PFSK-1 (cell line): ENCODE measurements around the gene ZNF644.

Source experiments
- FOXP2 ChIP-seq: optimal IDR thresholded peaks from 2 replicates; pipeline ENCODE3; 2011; ENCODE audit warnings: borderline replicate concordance, control low read depth, inconsistent platforms; ENCODE audit not compliant: insufficient read depth; ENCODE audit errors: extremely low read length, extremely low read depth
- POLR2AphosphoS5 ChIP-seq: IDR thresholded peaks from 2 replicates; pipeline ENCODE4 v1.6.1; 2012; ENCODE audit warnings: low read depth, mild to moderate bottlenecking, control low read depth, low read length, moderate library complexity
- REST ChIP-seq, 2 experiments: IDR thresholded peaks; 2 replicates each; pipeline versions ENCODE4 v1.6.1 to v1.8.0; 2011 to 2012; ENCODE audit warnings: low read depth in 2 of 2, low read length in 2 of 2, control low read depth in 1 of 2, inconsistent platforms in 1 of 2, mild to moderate bottlenecking in 1 of 2, moderate library complexity in 1 of 2; ENCODE audit not compliant: insufficient read depth in 1 of 2
- SIN3A ChIP-seq: IDR thresholded peaks from 2 replicates; pipeline ENCODE4 v1.6.1; 2012; ENCODE audit warnings: mild to moderate bottlenecking, low read length, moderate library complexity, borderline replicate concordance; ENCODE audit not compliant: insufficient read depth
- TAF1 ChIP-seq: IDR thresholded peaks from 2 replicates; pipeline ENCODE4 v1.6.1; 2012; ENCODE audit warnings: low read length, control low read depth, borderline replicate concordance; ENCODE audit not compliant: insufficient read depth

Gene ZNF644

GRCh38 chr1:91059157-91059556, 37.3 kb upstream of the ZNF644 start:
- no peak for TF ChIP-seq SIN3A
- TF ChIP-seq TAF1, result no peak
- no peak for TF ChIP-seq FOXP2
- no peak for TF ChIP-seq REST (IDR thresholded peaks at IDR 0.05; ENCODE audit: insufficient read depth in 1 of 2, low read depth in 2 of 2, low read length in 2 of 2)
- TF ChIP-seq POLR2AphosphoS5, result no peak

GRCh38 chr1:91057784-91058183, 35.9 kb upstream of the ZNF644 start:
- TF ChIP-seq POLR2AphosphoS5, result no peak
- no peak for TF ChIP-seq TAF1
- no peak for TF ChIP-seq SIN3A
- no peak for TF ChIP-seq FOXP2
- TF ChIP-seq REST (IDR thresholded peaks at IDR 0.05; ENCODE audit: insufficient read depth in 1 of 2, low read depth in 2 of 2, low read length in 2 of 2), result no peak

GRCh38 chr1:91054780-91055481, 33.1 kb upstream of the ZNF644 start:
- TF ChIP-seq REST (IDR thresholded peaks at IDR 0.05; ENCODE audit: insufficient read depth in 1 of 2, low read depth in 2 of 2, low read length in 2 of 2), result no peak
- no peak for TF ChIP-seq FOXP2
- no peak for TF ChIP-seq TAF1
- no peak for TF ChIP-seq POLR2AphosphoS5

- TF ChIP-seq SIN3A (no peak), TAF1 (no peak), POLR2AphosphoS5 (no peak), REST (IDR thresholded peaks at IDR 0.05; ENCODE audit: insufficient read depth in 1 of 2, low read depth in 2 of 2, low read length in 2 of 2) (no peak), FOXP2 (no peak)
These were observed 31.8 kb upstream of the ZNF644 start for GRCh38 chr1:91053630-91054029.

GRCh38 chr1:91046766-91047165, 24.9 kb upstream of the ZNF644 start:
- TF ChIP-seq POLR2AphosphoS5, result no peak
- TF ChIP-seq SIN3A, result no peak
- TF ChIP-seq TAF1, result no peak
- no peak for TF ChIP-seq FOXP2
- no peak for TF ChIP-seq REST (IDR thresholded peaks at IDR 0.05; ENCODE audit: insufficient read depth in 1 of 2, low read depth in 2 of 2, low read length in 2 of 2)
